ENCODE measurements around the gene BCL11B. TPM values are rescaled to one million over a fixed set of nuclear protein-coding genes. Genes with fewer than 3 reads are reported as not detected.
A peak's percentile ranks its signal among the peaks of the same experiment; 100 is the strongest.

Gene BCL11B
- total and polyA plus RNA-seq, 4 donors, result 0.20 to 2.3 (median 0.66) TPM

DNA sequence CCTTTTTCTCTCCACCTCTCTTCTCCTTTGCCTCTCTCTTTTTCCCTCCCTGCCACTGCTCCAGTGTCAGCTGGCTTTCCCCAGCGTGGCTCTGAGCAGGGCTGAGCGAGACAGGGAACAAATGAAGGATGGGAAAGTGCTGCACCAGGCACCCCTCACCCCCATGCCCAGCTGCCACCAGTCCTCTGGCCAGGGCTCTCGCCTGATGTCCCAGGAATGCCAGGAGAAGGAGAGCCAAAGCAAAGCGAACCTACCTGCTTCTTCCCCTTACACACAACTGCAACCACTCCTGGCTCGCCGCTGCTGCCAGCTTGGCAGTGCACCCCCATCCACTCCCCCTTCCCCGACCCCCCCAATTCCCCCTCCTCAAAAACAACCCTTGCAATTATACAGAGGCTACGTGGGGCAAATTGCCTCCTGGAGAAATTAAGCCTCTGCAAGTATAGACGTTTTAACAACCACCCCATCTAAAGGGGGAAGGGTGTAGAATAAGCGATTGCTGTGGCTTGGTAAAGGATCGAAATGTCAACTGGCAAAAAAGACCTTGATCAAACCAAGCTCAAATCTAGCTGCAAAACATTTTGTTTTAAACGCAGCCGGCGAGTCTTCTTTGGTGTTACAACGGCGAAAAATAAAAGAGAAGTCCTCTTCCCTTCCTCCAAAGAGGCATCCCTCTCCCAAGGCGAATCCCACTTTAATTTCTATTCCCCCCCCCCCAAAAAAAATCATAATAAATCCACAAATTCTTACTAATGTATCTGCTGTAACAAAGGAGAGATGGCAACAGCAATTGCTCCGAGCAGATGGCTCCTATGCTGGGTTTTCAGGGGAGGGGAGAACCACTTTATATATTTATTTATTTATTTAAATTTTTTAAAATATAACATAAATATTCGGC is 2.9 kb downstream of the BCL11B start:
- H3K27ac ChIP-seq (ENCODE audit: low read depth in 1 of 2, low read length in 1 of 2), result no peak overlapping the region
- 9 to 15% methylated on average over 19 of the region's 19 CpGs for WGBS, 2 donors

DNA sequence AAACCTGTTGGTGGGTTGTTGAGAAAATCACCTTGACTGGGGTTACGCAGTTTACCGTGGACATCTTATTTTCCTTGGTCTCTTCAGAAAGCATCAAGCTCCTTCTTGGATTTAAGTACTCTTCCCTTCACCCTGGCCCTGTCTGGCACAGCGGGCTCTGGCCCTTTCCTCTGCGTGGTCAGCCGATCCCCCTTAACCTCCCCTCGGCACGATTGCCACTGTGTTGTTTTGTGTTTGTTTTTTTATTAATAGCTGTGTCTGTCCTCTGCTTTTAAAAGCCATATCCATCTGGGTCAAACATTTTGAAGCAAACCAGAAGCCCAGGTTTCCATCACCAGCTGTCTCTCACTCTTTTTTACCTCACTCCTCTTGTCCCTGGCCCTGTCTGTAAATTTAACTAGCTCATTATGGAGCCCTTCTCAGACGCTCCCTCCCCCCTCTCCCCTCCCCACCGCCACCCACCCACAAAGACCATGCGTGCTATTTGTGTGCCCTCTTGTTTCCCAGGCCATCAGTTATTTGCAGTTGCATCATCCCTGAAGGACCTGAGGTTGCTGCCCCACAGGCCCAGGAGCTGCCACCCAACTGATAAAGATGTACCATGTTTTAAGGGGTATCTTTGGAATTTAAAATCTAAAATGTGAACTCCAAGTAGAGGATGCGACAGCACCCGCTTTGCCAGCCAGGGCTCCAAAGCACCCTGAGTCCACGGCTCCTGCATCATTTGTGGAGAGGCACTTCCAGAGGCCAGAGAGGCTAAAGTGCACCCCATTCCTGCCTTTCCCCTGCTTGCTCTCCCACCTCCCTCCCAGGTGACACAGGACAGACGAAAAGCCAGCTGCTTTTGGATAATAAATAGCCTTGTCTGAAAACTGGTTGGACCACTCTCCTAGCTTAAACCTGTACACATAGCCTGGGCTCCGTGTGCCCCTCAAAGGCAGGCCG is 3.9 kb downstream of the BCL11B start:
- H3K27ac ChIP-seq (ENCODE audit: low read depth in 1 of 2, low read length in 1 of 2), result no peak overlapping the region
- H3K9me3 ChIP-seq (ENCODE audit: control insufficient read depth in 4 of 4, insufficient read depth in 3 of 4, low read length in 3 of 4), result no peaks in the 10 kb centered on the region
- no peaks in the 10 kb centered on the region for H3K36me3 ChIP-seq (ENCODE audit: control insufficient read depth in 4 of 4, insufficient read depth in 4 of 4, low read length in 4 of 4)
- WGBS, 2 donors, result 38 to 44% methylated on average over 16 of the region's 16 CpGs
- ATAC-seq (ENCODE audit: insufficient read depth, low FRiP score) (no peak), DNase-seq (peak in 2 of 3 donors; percentile 17 to 41)
- no peak overlapping the region for H3K4me3 ChIP-seq
- H3K9ac ChIP-seq (ENCODE audit: insufficient read depth in 1 of 2, low read length in 2 of 2), result no peak overlapping the region
- H3K27me3 ChIP-seq (ENCODE audit: control insufficient read depth in 3 of 3, insufficient read depth in 3 of 3, low read length in 2 of 3), result peaks cover 11 to 18% (median 13%) of the 10 kb centered on the region in 3 donors
- peaks cover 0 to 20% (median 11%) of the 10 kb centered on the region in 5 donors for H3K4me1 ChIP-seq (ENCODE audit: control insufficient read depth in 5 of 5, insufficient read depth in 5 of 5, low read length in 5 of 5)
- TF ChIP-seq, protein P1, sequence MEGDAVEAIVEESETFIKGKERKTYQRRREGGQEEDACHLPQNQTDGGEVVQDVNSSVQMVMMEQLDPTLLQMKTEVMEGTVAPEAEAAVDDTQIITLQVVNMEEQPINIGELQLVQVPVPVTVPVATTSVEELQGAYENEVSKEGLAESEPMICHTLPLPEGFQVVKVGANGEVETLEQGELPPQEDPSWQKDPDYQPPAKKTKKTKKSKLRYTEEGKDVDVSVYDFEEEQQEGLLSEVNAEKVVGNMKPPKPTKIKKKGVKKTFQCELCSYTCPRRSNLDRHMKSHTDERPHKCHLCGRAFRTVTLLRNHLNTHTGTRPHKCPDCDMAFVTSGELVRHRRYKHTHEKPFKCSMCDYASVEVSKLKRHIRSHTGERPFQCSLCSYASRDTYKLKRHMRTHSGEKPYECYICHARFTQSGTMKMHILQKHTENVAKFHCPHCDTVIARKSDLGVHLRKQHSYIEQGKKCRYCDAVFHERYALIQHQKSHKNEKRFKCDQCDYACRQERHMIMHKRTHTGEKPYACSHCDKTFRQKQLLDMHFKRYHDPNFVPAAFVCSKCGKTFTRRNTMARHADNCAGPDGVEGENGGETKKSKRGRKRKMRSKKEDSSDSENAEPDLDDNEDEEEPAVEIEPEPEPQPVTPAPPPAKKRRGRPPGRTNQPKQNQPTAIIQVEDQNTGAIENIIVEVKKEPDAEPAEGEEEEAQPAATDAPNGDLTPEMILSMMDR (IDR thresholded peaks at IDR 0.05; ENCODE audit: control extremely low read depth, extremely low read depth), result no peak

More for the DNA sequence above, 2.9 kb downstream of the BCL11B start:
- H3K27me3 ChIP-seq (ENCODE audit: control insufficient read depth in 3 of 3, insufficient read depth in 3 of 3, low read length in 2 of 3), result peaks cover 11 to 18% (median 13%) of the 10 kb centered on the region in 3 donors
- no peak overlapping the region for H3K9ac ChIP-seq (ENCODE audit: insufficient read depth in 1 of 2, low read length in 2 of 2)
- H3K36me3 ChIP-seq (ENCODE audit: control insufficient read depth in 4 of 4, insufficient read depth in 4 of 4, low read length in 4 of 4), result no peaks in the 10 kb centered on the region
- DNase-seq (peak in 2 of 3 donors; percentile 12 to 17), ATAC-seq (ENCODE audit: insufficient read depth, low FRiP score) (no peak)
- no peak overlapping the region for H3K4me3 ChIP-seq
- TF ChIP-seq, protein P1 (IDR thresholded peaks at IDR 0.05; ENCODE audit: control extremely low read depth, extremely low read depth), result no peak
- peaks cover 3 to 27% (median 15%) of the 10 kb centered on the region in 5 donors for H3K4me1 ChIP-seq (ENCODE audit: control insufficient read depth in 5 of 5, insufficient read depth in 5 of 5, low read length in 5 of 5)
- no peaks in the 10 kb centered on the region for H3K9me3 ChIP-seq (ENCODE audit: control insufficient read depth in 4 of 4, insufficient read depth in 3 of 4, low read length in 3 of 4)

DNA sequence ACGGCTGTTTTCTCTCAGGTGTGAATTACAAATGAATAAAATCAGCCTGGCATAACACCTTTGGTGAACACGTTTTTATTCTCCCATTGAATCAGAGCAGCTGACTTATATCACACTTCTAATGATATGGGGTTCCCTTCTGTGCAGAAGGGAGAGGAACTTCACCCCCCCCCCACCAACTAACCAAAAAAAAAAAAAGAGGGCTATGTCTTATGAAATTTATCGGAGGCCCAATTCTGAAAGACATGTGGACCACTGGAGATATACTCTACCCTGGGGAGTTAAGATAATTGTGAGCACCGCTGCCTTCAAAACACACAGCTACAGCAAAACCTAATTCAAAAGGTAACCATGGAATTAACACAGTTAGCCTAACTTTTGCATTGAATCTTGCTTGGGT is 4.6 kb downstream of the BCL11B start:
- ATAC-seq (ENCODE audit: insufficient read depth, low FRiP score), result no peak
- 50 to 55% methylated on average over 4 of the region's 4 CpGs for WGBS, 2 donors
- H3K27me3 ChIP-seq (ENCODE audit: control insufficient read depth in 3 of 3, insufficient read depth in 3 of 3, low read length in 2 of 3), result peaks cover 11 to 17% (median 15%) of the 10 kb centered on the region in 3 donors

More for the DNA sequence above, 4.6 kb downstream of the BCL11B start:
- Histone ChIP-seq H3K4me1 (ENCODE audit: control insufficient read depth in 5 of 5, insufficient read depth in 5 of 5, low read length in 5 of 5) (peaks cover under 1 to 23% (median 8%) of the 10 kb centered on the region in 5 donors), H3K9ac (ENCODE audit: insufficient read depth in 1 of 2, low read length in 2 of 2) (no peak overlapping the region), H3K4me3 (no peak overlapping the region), H3K36me3 (ENCODE audit: control insufficient read depth in 4 of 4, insufficient read depth in 4 of 4, low read length in 4 of 4) (no peaks in the 10 kb centered on the region), H3K9me3 (ENCODE audit: control insufficient read depth in 4 of 4, insufficient read depth in 3 of 4, low read length in 3 of 4) (no peaks in the 10 kb centered on the region), H3K27ac (ENCODE audit: low read depth in 1 of 2, low read length in 1 of 2) (no peak overlapping the region)
- DNase-seq, result no peak
- TF ChIP-seq, protein P1 (IDR thresholded peaks at IDR 0.05; ENCODE audit: control extremely low read depth, extremely low read depth), result no peak

Measured in lung (tissue), 12 donors.